Forelimb muscle (tissue), 1 donor: Measurements from ENCODE around the gene HAL. TPM values are rescaled to one million over a fixed set of nuclear protein-coding genes. Genes with fewer than 3 reads are reported as not detected.

Experiments
- DNase-seq: peaks from one replicate; pipeline ENCODE4 v3.0.0-alpha.2; 2013; ENCODE audit warnings: low read depth
- polyA plus RNA-seq: library from polyadenylated mRNA; unstranded; fragments of 120-200 nt; gene quantifications from one replicate; pipeline ENCODE4 v1.2.1, GENCODE V29; 2013; ENCODE audit not compliant: insufficient read length

The HAL gene
- polyA plus RNA-seq, 1 donor = 0.20 TPM

- no peak for DNase-seq
Measured at GRCh38 chr12:95942101-95942523, 54.0 kb downstream of the HAL start.

- DNase-seq = no peak
Measured at GRCh38 chr12:95940514-95940913, 55.6 kb downstream of the HAL start.

Other genes starting within 250 kb of the HAL start
- gene NTN4, start 205.6 kb downstream of the HAL start, polyA plus RNA-seq = 43.1 TPM
- gene SNRPF, start 137.4 kb downstream of the HAL start, polyA plus RNA-seq = 51.4 TPM
- 0.62 TPM for gene CCDC38, start 53.7 kb downstream of the HAL start, polyA plus RNA-seq
- gene AMDHD1, start 53.0 kb downstream of the HAL start, polyA plus RNA-seq = 0.18 TPM
- 74.4 TPM for gene LTA4H, start 39.2 kb upstream of the HAL start, polyA plus RNA-seq
- gene ELK3, start 198.0 kb upstream of the HAL start, polyA plus RNA-seq = 33.0 TPM